H1 (cell line): Measurements from ENCODE around the gene MANEAL. TPM values are rescaled to one million over a fixed set of nuclear protein-coding genes. Genes with fewer than 3 reads are reported as not detected.

ENCODE experiments used
- CEBPB ChIP-seq: IDR thresholded peaks from 2 replicates; pipeline ENCODE4 v1.6.1; 2012; ENCODE audit warnings: low read depth, low read length
- polyA plus RNA-seq, 7 experiments: library from polyadenylated mRNA; depleted of rRNA in 3 of 7; stranded (reverse) in 5 of 7; unstranded in 2 of 7; fragments of >200 nt in 5 of 7; fragments of 200-250 nt in 2 of 7; gene quantifications; 1 replicate in 5 of 7; 2 replicates in 1 of 7; 4 replicates in 1 of 7; pipeline versions ENCODE4 v1.2.1 to v1.2.3, GENCODE V29; 2011 to 2013; ENCODE audit warnings: missing spikeins in 2 of 7, mixed read lengths in 2 of 7
- total RNA-seq: library from RNA; stranded (reverse); fragmentation: NEBNext Ultra II Directional; extraction: Animal tissue kit (Norgen Biotek cat#: 25700); gene quantifications from 2 replicates; pipeline ENCODE4 v1.2.1, GENCODE V29; 2021

MANEAL gene
- total and polyA plus RNA-seq, 2 of the 8 experiments (the other 6 are each of a cell fraction or from before 2014, with no cell fraction given) = 4.8 to 7.2 TPM

- no peak for TF ChIP-seq CEBPB
Measured at GRCh38 chr1:37807555-37808368, 14.1 kb downstream of the MANEAL start, which contains the start of the genes C1orf122 and YRDC (continued).
